Endometrial microvascular endothelial cells (primary cell): ENCODE results near the gene EVI5. TPM values are rescaled to one million over a fixed set of nuclear protein-coding genes. Genes with fewer than 3 reads are reported as not detected.

Experiments
- in situ Hi-C: cut with HindIII; loops from 2 replicates; pipeline ENCODE4 v1.10.0; 2017; ENCODE audit warnings: low sequenced_read_pairs, low pct_unique_long_range_greater_than_20kb; ENCODE audit errors: inconsistent ontology term
- total RNA-seq: library from RNA; depleted of rRNA; stranded (reverse); fragments of >200 nt; gene quantifications from one replicate; pipeline ENCODE4 v1.2.3, GENCODE V29; 2015; ENCODE audit errors: inconsistent ontology term

Gene EVI5
- total RNA-seq, 1 donor from 2014 or later = 15.0 TPM

- in situ Hi-C loops = no loop called here
Measured at GRCh38 chr1:92482665-92483609, 302.0 kb downstream of the EVI5 start.

GRCh38 chr1:92481971-92482664, 302.8 kb downstream of the EVI5 start:
- in situ Hi-C loops = no loop called here

GRCh38 chr1:92481599-92481925, 303.3 kb downstream of the EVI5 start:
- in situ Hi-C loops = no loop called here

GRCh38 chr1:92480813-92481598, 303.9 kb downstream of the EVI5 start:
- in situ Hi-C loops = no loop called here

GRCh38 chr1:92480200-92480812, 304.6 kb downstream of the EVI5 start:
- in situ Hi-C loops = no loop called here

- in situ Hi-C loops = no loop called here
Measured at GRCh38 chr1:92479587-92479986, 305.3 kb downstream of the EVI5 start.

GRCh38 chr1:92478393-92478792, 306.5 kb downstream of the EVI5 start:
- in situ Hi-C loops = no loop called here

GRCh38 chr1:92476071-92476631, 308.8 kb downstream of the EVI5 start:
- in situ Hi-C loops = no loop called here

GRCh38 chr1:92475029-92475428, 309.9 kb downstream of the EVI5 start:
- in situ Hi-C loops = no loop called here

GRCh38 chr1:92473781-92474495, 311.0 kb downstream of the EVI5 start:
- in situ Hi-C loops = no loop called here

GRCh38 chr1:92470216-92470615, 314.7 kb downstream of the EVI5 start:
- in situ Hi-C loops = no loop called here

GRCh38 chr1:92466683-92467352, 318.1 kb downstream of the EVI5 start:
- in situ Hi-C loops = no loop called here

GRCh38 chr1:92465256-92465647, 319.7 kb downstream of the EVI5 start:
- in situ Hi-C loops = no loop called here

- in situ Hi-C loops = no loop called here
Measured at GRCh38 chr1:92464588-92465255, 320.2 kb downstream of the EVI5 start.

GRCh38 chr1:92461364-92462097, 323.4 kb downstream of the EVI5 start:
- in situ Hi-C loops = no loop called here

- in situ Hi-C loops = no loop called here
Measured at GRCh38 chr1:92459871-92460320, 325.0 kb downstream of the EVI5 start.
